Stromal cell of bone marrow (primary cell): ENCODE data around the gene FXN.
"Not testable (repeated sequence)": the region's sequence is repeated elsewhere in the genome, so short reads cannot be mapped to it uniquely, and the experiment has no call there.

Experiments used
- DNase-seq: peaks from one replicate; pipeline ENCODE4 v3.0.0-alpha.2; 2012; ENCODE audit warnings: low read depth

Gene FXN

GRCh38 chr9:69070201-69070600, 34.6 kb downstream of the FXN start:
- DNase-seq, result no peak

GRCh38 chr9:69071059-69071458, 35.5 kb downstream of the FXN start:
- no peak for DNase-seq

DNA sequence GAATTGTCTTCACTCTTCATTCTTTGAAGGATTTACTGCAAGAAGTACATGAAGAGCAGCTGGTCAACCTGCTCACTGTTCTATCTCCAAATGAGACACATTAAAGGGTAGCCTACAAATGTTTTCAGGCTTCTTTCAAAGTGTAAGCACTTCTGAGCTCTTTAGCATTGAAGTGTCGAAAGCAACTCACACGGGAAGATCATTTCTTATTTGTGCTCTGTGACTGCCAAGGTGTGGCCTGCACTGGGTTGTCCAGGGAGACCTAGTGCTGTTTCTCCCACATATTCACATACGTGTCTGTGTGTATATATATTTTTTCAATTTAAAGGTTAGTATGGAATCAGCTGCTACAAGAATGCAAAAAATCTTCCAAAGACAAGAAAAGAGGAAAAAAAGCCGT, 37.6 kb downstream of the FXN start:
- no peak for DNase-seq

GRCh38 chr9:69074801-69075200, 39.2 kb downstream of the FXN start:
- DNase-seq, result no peak

DNA sequence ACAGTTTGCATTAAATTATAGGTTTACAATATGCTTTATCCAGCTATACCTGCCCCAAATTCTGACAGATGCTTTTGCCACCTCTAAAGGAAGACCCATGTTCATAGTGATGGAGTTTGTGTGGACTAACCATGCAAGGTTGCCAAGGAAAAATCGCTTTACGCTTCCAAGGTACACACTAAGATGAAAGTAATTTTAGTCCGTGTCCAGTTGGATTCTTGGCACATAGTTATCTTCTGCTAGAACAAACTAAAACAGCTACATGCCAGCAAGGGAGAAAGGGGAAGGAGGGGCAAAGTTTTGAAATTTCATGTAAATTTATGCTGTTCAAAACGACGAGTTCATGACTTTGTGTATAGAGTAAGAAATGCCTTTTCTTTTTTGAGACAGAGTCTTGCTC, 41.0 kb downstream of the FXN start:
- DNase-seq, result no peak

GRCh38 chr9:69078069-69078468, 42.5 kb downstream of the FXN start:
- no peak for DNase-seq

GRCh38 chr9:69078581-69078980, 43.0 kb downstream of the FXN start:
- peak; percentile 44 for DNase-seq

DNA sequence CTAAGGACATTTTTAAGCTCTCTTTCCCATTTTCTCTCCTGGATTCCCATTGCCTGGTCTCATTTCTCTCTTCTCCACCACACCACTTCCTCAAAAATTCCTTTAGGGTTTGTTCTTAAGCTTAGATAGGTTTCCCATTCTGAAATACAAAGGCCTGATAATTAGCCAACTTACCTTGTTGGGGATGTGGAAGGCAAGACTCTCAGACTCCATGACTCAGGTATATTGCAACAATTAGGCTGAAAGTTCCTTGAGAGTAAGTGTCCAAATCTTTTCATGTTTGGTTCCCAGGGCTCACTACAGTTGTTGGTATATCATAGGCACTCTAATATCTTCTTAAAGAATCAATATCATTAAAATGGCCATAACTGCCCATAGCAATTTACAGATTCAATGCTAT, 43.6 kb downstream of the FXN start:
- no peak for DNase-seq

GRCh38 chr9:69081261-69081660, 45.7 kb downstream of the FXN start:
- no peak for DNase-seq

DNA sequence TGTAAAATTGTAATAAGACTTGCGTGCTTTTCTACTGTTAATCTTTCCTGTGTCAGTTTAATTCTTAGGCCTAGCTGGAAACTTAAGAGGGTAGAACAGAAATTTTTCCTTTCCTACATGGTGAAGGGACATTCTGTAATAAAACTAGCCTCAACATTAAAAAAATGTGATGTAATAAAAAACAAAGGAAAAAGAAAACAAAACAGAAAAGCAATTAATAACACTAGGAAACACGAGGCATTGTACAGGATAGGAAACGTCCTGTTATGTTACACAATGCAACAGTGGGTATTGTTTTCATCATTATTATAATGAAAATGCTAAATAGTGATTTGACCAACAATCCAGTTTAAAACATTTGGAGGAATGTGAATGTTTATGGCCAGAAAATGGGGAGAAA, 47.8 kb downstream of the FXN start:
- no peak for DNase-seq

- peak; percentile 36 for DNase-seq
These were observed 50.2 kb downstream of the FXN start for GRCh38 chr9:69085569-69086283.

GRCh38 chr9:69086312-69086711, 50.8 kb downstream of the FXN start:
- no peak for DNase-seq

DNA sequence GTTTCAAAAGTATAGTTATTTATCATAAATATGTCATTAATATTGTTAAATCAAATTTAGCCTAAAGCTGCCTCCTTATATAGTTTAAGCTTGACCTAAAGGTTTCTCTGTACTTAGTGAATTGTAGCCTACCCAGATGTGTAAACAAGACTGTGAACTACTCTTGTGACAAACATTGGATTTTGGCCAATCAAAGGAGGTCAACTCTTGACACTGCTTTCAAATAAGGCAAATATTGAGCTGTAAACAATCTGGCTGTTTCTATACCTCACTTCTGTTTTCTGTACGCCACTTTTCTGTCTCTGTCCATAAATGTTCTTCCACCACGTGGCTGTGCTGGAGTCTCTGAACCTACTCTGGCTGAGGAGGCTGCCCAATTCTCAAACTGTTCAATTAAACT, 51.2 kb downstream of the FXN start:
- DNase-seq, result no peak

GRCh38 chr9:69089082-69089481, 53.5 kb downstream of the FXN start:
- DNase-seq, result no peak

DNA sequence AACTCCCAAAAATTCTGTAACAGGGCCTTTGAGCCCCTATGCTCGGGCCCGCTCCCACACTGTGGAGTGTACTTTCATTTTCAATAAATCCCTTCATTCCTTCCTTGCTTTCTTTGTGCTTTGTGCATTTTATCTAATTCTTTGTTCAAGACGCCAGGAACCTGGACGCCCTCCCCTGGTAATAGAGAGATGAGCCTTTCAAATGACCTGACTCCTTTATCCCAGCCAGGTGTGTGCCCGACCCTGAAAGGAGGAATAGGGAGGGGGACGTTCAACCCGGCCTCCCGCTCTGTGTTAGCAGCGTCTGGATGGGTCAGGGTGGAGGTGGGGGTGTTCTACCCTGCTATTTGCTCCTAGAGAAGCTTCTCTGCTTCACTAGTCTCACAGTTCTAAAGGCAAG, 53.9 kb downstream of the FXN start:
- DNase-seq, result no peak

- DNase-seq, result no peak
These were observed 54.7 kb downstream of the FXN start for GRCh38 chr9:69090140-69090750.

DNA sequence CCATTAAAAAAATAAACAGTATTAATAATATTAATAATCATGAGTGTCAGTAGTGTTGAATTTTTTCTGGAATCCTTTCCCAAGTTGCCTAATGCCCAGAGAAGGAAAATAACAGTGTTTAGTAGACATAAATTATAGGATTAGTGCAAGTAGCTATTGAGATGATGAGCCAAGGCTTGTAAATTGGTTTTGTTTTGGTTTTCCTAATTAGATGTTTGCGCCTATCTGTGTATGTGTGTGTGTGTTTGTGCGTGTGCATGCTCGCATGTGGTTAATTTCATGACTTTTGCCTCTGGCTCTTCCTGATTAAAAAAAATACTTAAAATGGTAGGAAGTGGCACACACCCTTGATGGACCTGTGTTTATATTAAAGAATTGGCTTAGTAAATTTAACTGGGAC, 55.4 kb downstream of the FXN start:
- DNase-seq, result no peak

- no peak for DNase-seq
These were observed 58.0 kb downstream of the FXN start for GRCh38 chr9:69093471-69094103.

GRCh38 chr9:69094361-69095135, 59.0 kb downstream of the FXN start:
- DNase-seq, result not testable (repeated sequence)

DNA sequence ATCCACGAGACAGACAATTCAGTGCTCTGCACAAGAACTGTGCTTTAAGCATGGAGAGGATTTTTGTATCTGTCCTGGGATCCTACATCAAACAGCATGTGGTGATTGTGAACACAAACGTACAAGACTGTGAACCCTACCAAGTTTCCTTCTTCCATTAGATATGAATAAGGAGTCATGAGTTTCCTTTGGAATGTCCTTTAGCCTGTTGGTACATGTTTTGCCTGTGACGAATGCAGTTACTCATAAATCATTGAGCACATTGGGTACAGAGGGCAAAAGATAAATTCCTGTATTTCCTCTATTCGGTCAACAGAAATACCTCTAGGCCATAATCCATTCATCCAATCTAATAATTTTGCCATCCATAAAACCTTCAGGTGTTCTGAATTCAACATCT, 61.5 kb downstream of the FXN start:
- DNase-seq, result no peak

- no peak for DNase-seq
These were observed 62.5 kb downstream of the FXN start for GRCh38 chr9:69097923-69098593.

- DNase-seq, result not testable (repeated sequence)
These were observed 67.9 kb downstream of the FXN start for GRCh38 chr9:69103348-69103996.
